Measurements from ENCODE around the gene KBTBD8.

Gene KBTBD8

GRCh38 chr3:66957367-66957766 is 40.7 kb upstream of the KBTBD8 start:
- no peaks in the 10 kb centered on the region for H3K4me1 ChIP-seq (ENCODE audit: low read length)
- no peaks in the 10 kb centered on the region for H3K79me2 ChIP-seq (ENCODE audit: low read length)
- no peaks in the 10 kb centered on the region for H3K36me3 ChIP-seq (replicated peaks; ENCODE audit: insufficient read depth, low read length)
- DNase-seq: no peak
- H3K4me3 ChIP-seq (ENCODE audit: low read length): no peak overlapping the region
- H4K20me1 ChIP-seq (ENCODE audit: insufficient read depth, low read length): no peaks in the 10 kb centered on the region
- H2AFZ ChIP-seq (ENCODE audit: low read length): no peak overlapping the region
- no peak overlapping the region for H3K9ac ChIP-seq (ENCODE audit: low read length)
- H3F3A ChIP-seq (ENCODE audit: insufficient read depth, low read length): no peaks in the 10 kb centered on the region
- no peak for TF ChIP-seq CTCF (IDR thresholded peaks at IDR 0.05; ENCODE audit: low read length)
- no peak for TF ChIP-seq EZH2 (optimal IDR thresholded peaks at IDR 0.05; ENCODE audit: low read depth, low read length)
- no peak for TF ChIP-seq EZH2phosphoT487 (IDR thresholded peaks at IDR 0.05; ENCODE audit: low read length)
- no peak overlapping the region for H3K27ac ChIP-seq (ENCODE audit: low read length)
- no peak overlapping the region for H3K4me2 ChIP-seq (ENCODE audit: low read depth, low read length)
- H3K9me3 ChIP-seq (replicated peaks; ENCODE audit: insufficient read depth, low read length): no peaks in the 10 kb centered on the region
- H3K27me3 ChIP-seq (replicated peaks; ENCODE audit: insufficient read depth, low read length): no peaks in the 10 kb centered on the region
- H3K9me2 ChIP-seq (replicated peaks; ENCODE audit: insufficient read depth, low read length): no peaks in the 10 kb centered on the region

GRCh38 chr3:66958067-66958466 is 40.0 kb upstream of the KBTBD8 start:
- no peak overlapping the region for H2AFZ ChIP-seq (ENCODE audit: low read length)
- H3K4me3 ChIP-seq (ENCODE audit: low read length): no peak overlapping the region
- no peaks in the 10 kb centered on the region for H3K36me3 ChIP-seq (replicated peaks; ENCODE audit: insufficient read depth, low read length)
- no peaks in the 10 kb centered on the region for H3K27me3 ChIP-seq (replicated peaks; ENCODE audit: insufficient read depth, low read length)
- H3K9ac ChIP-seq (ENCODE audit: low read length): no peak overlapping the region
- TF ChIP-seq CTCF (IDR thresholded peaks at IDR 0.05; ENCODE audit: low read length): no peak
- no peak for TF ChIP-seq EZH2 (optimal IDR thresholded peaks at IDR 0.05; ENCODE audit: low read depth, low read length)
- TF ChIP-seq EZH2phosphoT487 (IDR thresholded peaks at IDR 0.05; ENCODE audit: low read length): no peak
- H3K79me2 ChIP-seq (ENCODE audit: low read length): no peaks in the 10 kb centered on the region
- DNase-seq: no peak
- no peaks in the 10 kb centered on the region for H3K4me1 ChIP-seq (ENCODE audit: low read length)
- no peaks in the 10 kb centered on the region for H3K9me2 ChIP-seq (replicated peaks; ENCODE audit: insufficient read depth, low read length)
- H3F3A ChIP-seq (ENCODE audit: insufficient read depth, low read length): no peaks in the 10 kb centered on the region
- no peaks in the 10 kb centered on the region for H3K9me3 ChIP-seq (replicated peaks; ENCODE audit: insufficient read depth, low read length)
- H3K27ac ChIP-seq (ENCODE audit: low read length): no peak overlapping the region
- H3K4me2 ChIP-seq (ENCODE audit: low read depth, low read length): no peak overlapping the region
- no peaks in the 10 kb centered on the region for H4K20me1 ChIP-seq (ENCODE audit: insufficient read depth, low read length)

- no peak overlapping the region for H3K4me2 ChIP-seq (ENCODE audit: low read depth, low read length)
- H4K20me1 ChIP-seq (ENCODE audit: insufficient read depth, low read length): no peaks in the 10 kb centered on the region
Observed at GRCh38 chr3:66962664-66963063, 35.4 kb upstream of the KBTBD8 start.

More at GRCh38 chr3:66962664-66963063, 35.4 kb upstream of the KBTBD8 start:
- Histone ChIP-seq H2AFZ (ENCODE audit: low read length) (no peak overlapping the region), H3K9ac (ENCODE audit: low read length) (no peak overlapping the region), H3K4me3 (ENCODE audit: low read length) (no peak overlapping the region), H3K9me3 (replicated peaks; ENCODE audit: insufficient read depth, low read length) (no peaks in the 10 kb centered on the region), H3K36me3 (replicated peaks; ENCODE audit: insufficient read depth, low read length) (no peaks in the 10 kb centered on the region), H3K9me2 (replicated peaks; ENCODE audit: insufficient read depth, low read length) (no peaks in the 10 kb centered on the region), H3K27me3 (replicated peaks; ENCODE audit: insufficient read depth, low read length) (no peaks in the 10 kb centered on the region), H3K4me1 (ENCODE audit: low read length) (no peaks in the 10 kb centered on the region), H3K27ac (ENCODE audit: low read length) (no peak overlapping the region), H3F3A (ENCODE audit: insufficient read depth, low read length) (no peaks in the 10 kb centered on the region), H3K79me2 (ENCODE audit: low read length) (no peaks in the 10 kb centered on the region)
- DNase-seq: no peak
- TF ChIP-seq EZH2 (optimal IDR thresholded peaks at IDR 0.05; ENCODE audit: low read depth, low read length): no peak
- no peak for TF ChIP-seq CTCF (IDR thresholded peaks at IDR 0.05; ENCODE audit: low read length)
- no peak for TF ChIP-seq EZH2phosphoT487 (IDR thresholded peaks at IDR 0.05; ENCODE audit: low read length)
